Measurements from ENCODE around the gene BTG4. TPM values are rescaled to one million over a fixed set of nuclear protein-coding genes. Genes with fewer than 3 reads are reported as not detected.

Gene BTG4
- total and polyA plus RNA-seq, 2 experiments from 2014 or later = 0.21 to 0.31 TPM

DNA sequence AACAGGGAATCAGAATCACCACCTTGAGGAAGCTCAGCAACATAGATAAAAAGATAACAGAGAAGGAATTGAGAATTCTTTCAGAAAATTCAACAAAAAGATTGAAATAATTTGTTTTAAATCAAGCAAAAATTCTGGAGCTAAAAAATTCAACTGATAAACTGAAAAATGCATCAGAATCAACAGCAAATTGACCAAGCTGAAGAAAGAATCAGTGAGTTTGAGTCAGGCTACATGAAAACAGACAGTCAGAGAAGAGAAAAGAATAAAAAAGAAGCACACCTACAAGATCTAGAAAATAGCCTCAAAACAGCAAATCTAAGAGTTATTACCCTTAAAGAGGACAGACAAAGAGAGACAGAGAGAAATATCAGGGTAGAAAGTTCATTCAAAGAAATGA lies 28.8 kb downstream of the BTG4 start:
- no peaks in the 10 kb centered on the region for H3K79me2 ChIP-seq (replicated peaks; ENCODE audit: insufficient read depth)
- DNase-seq (ENCODE audit: low spot score) (no peak), ATAC-seq (no peak)
- Mint-ChIP-seq H3K4me1 (no peaks in the 10 kb centered on the region), H3K27me3 (ENCODE audit: insufficient read depth, low read depth, poor library complexity) (no peaks in the 10 kb centered on the region), H3K27ac (no peak overlapping the region), H3K36me3 (ENCODE audit: low read depth) (peaks cover 4% of the 10 kb centered on the region; the same call in 1 of the 3 replicates), H3K4me3 (no peak overlapping the region), H3K9me3 (peaks cover 5% of the 10 kb centered on the region)
- no peaks in the 10 kb centered on the region for H3K36me3 ChIP-seq (ENCODE audit: insufficient read depth)
- H3F3A ChIP-seq (replicated peaks; ENCODE audit: low read depth) = no peaks in the 10 kb centered on the region
- H2AFZ ChIP-seq = no peak overlapping the region
- no peaks in the 10 kb centered on the region for H3K27me3 ChIP-seq (ENCODE audit: insufficient read depth)
- no peak overlapping the region for H3K27ac ChIP-seq (ENCODE audit: low read depth)
- H3K4me1 ChIP-seq (ENCODE audit: insufficient read depth) = no peaks in the 10 kb centered on the region
- peaks cover 2% of the 10 kb centered on the region; the same call in 1 of the 2 replicates for H3K9me2 ChIP-seq (ENCODE audit: insufficient read depth)
- TF ChIP-seq, protein P1, sequence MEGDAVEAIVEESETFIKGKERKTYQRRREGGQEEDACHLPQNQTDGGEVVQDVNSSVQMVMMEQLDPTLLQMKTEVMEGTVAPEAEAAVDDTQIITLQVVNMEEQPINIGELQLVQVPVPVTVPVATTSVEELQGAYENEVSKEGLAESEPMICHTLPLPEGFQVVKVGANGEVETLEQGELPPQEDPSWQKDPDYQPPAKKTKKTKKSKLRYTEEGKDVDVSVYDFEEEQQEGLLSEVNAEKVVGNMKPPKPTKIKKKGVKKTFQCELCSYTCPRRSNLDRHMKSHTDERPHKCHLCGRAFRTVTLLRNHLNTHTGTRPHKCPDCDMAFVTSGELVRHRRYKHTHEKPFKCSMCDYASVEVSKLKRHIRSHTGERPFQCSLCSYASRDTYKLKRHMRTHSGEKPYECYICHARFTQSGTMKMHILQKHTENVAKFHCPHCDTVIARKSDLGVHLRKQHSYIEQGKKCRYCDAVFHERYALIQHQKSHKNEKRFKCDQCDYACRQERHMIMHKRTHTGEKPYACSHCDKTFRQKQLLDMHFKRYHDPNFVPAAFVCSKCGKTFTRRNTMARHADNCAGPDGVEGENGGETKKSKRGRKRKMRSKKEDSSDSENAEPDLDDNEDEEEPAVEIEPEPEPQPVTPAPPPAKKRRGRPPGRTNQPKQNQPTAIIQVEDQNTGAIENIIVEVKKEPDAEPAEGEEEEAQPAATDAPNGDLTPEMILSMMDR (conservative IDR thresholded peaks at IDR 0.05; ENCODE audit: low read depth in 2 of 2) = no peak
- H3K4me2 ChIP-seq = no peak overlapping the region
- H4K20me1 ChIP-seq (replicated peaks; ENCODE audit: insufficient read depth) = no peaks in the 10 kb centered on the region
- H3K4me3 ChIP-seq = no peak overlapping the region

DNA sequence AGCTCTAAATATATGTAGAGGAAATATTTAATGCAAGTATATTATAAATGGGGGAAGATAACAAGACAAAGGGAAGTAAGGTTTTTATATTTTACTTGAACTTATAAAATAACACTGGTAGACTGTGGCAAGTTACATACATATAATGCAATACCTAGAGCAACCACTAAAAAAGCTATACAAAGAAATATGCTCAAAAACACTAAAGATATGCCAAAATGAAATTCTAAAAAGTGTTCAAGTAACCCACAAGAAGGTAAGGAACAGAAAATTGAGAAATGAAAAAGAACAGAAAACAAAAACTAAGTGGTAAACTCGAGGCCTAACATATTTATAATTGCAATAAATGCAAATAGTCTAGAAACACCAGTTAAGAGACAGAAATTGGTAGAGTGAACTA lies 32.5 kb downstream of the BTG4 start:
- H3K27me3 Mint-ChIP-seq (ENCODE audit: insufficient read depth, low read depth, poor library complexity) = peaks cover 4% of the 10 kb centered on the region

More for the DNA sequence above, 32.5 kb downstream of the BTG4 start:
- H3K9me3 Mint-ChIP-seq = no peaks in the 10 kb centered on the region
- Histone ChIP-seq H3K27me3 (ENCODE audit: insufficient read depth) (no peaks in the 10 kb centered on the region), H3F3A (replicated peaks; ENCODE audit: low read depth) (no peaks in the 10 kb centered on the region), H3K9me2 (ENCODE audit: insufficient read depth) (no peaks in the 10 kb centered on the region), H2AFZ (no peak overlapping the region), H3K4me2 (no peak overlapping the region), H4K20me1 (replicated peaks; ENCODE audit: insufficient read depth) (no peaks in the 10 kb centered on the region), H3K4me1 (ENCODE audit: insufficient read depth) (no peaks in the 10 kb centered on the region), H3K27ac (ENCODE audit: low read depth) (no peak overlapping the region), H3K79me2 (replicated peaks; ENCODE audit: insufficient read depth) (no peaks in the 10 kb centered on the region), H3K4me3 (no peak overlapping the region), H3K36me3 (ENCODE audit: insufficient read depth) (no peaks in the 10 kb centered on the region)
- DNase-seq (ENCODE audit: low spot score) (no peak), ATAC-seq (no peak)
- TF ChIP-seq, protein P2, sequence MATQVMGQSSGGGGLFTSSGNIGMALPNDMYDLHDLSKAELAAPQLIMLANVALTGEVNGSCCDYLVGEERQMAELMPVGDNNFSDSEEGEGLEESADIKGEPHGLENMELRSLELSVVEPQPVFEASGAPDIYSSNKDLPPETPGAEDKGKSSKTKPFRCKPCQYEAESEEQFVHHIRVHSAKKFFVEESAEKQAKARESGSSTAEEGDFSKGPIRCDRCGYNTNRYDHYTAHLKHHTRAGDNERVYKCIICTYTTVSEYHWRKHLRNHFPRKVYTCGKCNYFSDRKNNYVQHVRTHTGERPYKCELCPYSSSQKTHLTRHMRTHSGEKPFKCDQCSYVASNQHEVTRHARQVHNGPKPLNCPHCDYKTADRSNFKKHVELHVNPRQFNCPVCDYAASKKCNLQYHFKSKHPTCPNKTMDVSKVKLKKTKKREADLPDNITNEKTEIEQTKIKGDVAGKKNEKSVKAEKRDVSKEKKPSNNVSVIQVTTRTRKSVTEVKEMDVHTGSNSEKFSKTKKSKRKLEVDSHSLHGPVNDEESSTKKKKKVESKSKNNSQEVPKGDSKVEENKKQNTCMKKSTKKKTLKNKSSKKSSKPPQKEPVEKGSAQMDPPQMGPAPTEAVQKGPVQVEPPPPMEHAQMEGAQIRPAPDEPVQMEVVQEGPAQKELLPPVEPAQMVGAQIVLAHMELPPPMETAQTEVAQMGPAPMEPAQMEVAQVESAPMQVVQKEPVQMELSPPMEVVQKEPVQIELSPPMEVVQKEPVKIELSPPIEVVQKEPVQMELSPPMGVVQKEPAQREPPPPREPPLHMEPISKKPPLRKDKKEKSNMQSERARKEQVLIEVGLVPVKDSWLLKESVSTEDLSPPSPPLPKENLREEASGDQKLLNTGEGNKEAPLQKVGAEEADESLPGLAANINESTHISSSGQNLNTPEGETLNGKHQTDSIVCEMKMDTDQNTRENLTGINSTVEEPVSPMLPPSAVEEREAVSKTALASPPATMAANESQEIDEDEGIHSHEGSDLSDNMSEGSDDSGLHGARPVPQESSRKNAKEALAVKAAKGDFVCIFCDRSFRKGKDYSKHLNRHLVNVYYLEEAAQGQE (IDR thresholded peaks at IDR 0.05; ENCODE audit: unreplicated experiment) = no peak
- no peak for TF ChIP-seq STAT1 (IDR thresholded peaks at IDR 0.05; ENCODE audit: unreplicated experiment)
- no peaks in the 10 kb centered on the region for H3K4me1 Mint-ChIP-seq
- no peaks in the 10 kb centered on the region for H3K36me3 Mint-ChIP-seq (ENCODE audit: low read depth)
- H3K4me3 Mint-ChIP-seq = no peak overlapping the region
- H3K27ac Mint-ChIP-seq = no peak overlapping the region

All from GM23338 (cell line).